H1 (cell line): ENCODE results near the gene ARHGAP24. TPM values are rescaled to one million over a fixed set of nuclear protein-coding genes. Genes with fewer than 3 reads are reported as not detected.
A peak's percentile ranks its signal among the peaks of the same experiment; 100 is the strongest.

Experiments used
- ASH2L ChIP-seq: fragments of 200-600, 300-600 bp; sonication (generic); IDR thresholded peaks from one replicate; pipeline ENCODE4 v1.7.1; 2017; ENCODE audit warnings: low read length
- HDAC2 ChIP-seq, 2 experiments: fragments of 300-600 bp in 1 of 2; sonication (generic) in 1 of 2; IDR thresholded peaks; 2 replicates each; pipeline ENCODE4 v1.6.1; 2011 to 2012; ENCODE audit warnings: low read depth in 2 of 2, low read length in 2 of 2, mild to moderate bottlenecking in 2 of 2, moderate library complexity in 2 of 2, borderline replicate concordance in 1 of 2, inconsistent platforms in 1 of 2
- KDM4A ChIP-seq: IDR thresholded peaks from one replicate; pipeline ENCODE4 v1.7.1; 2012; ENCODE audit warnings: low read depth, mild to moderate bottlenecking, moderate library complexity, low read length, inconsistent platforms; ENCODE audit not compliant: severe bottlenecking
- PHF8 ChIP-seq: fragments of 200-600 bp; sonication (generic); conservative IDR thresholded peaks from 2 replicates; pipeline ENCODE4 v1.7.1; 2012; ENCODE audit warnings: low read depth, mild to moderate bottlenecking, inconsistent platforms, low read length, moderate library complexity
- RAD21 ChIP-seq, 2 experiments: IDR thresholded peaks in 1 of 2; conservative IDR thresholded peaks in 1 of 2; 2 replicates each; pipeline ENCODE4 v1.6.1; 2011; ENCODE audit warnings: low read depth in 2 of 2, low read length in 2 of 2, improper control_type of control experiment in 1 of 2, inconsistent platforms in 1 of 2, mild to moderate bottlenecking in 1 of 2, moderate library complexity in 1 of 2
- RXRA ChIP-seq: IDR thresholded peaks from 2 replicates; pipeline ENCODE4 v1.6.1; 2011; ENCODE audit warnings: low read depth, mild to moderate bottlenecking, low read length, moderate library complexity; ENCODE audit not compliant: insufficient read depth
- SAP30 ChIP-seq: fragments of 300-600 bp; sonication (generic); IDR thresholded peaks from 2 replicates; pipeline ENCODE4 v1.7.1; 2012; ENCODE audit warnings: low read length, moderate library complexity, mild to moderate bottlenecking, inconsistent platforms; ENCODE audit not compliant: insufficient read depth, insufficient replicate concordance
- polyA plus RNA-seq, 7 experiments: library from polyadenylated mRNA; depleted of rRNA in 3 of 7; stranded (reverse) in 5 of 7; unstranded in 2 of 7; fragments of >200 nt in 5 of 7; fragments of 200-250 nt in 2 of 7; gene quantifications; 1 replicate in 5 of 7; 2 replicates in 1 of 7; 4 replicates in 1 of 7; pipeline versions ENCODE4 v1.2.1 to v1.2.3, GENCODE V29; 2011 to 2013; ENCODE audit warnings: missing spikeins in 2 of 7, mixed read lengths in 2 of 7
- total RNA-seq: library from RNA; stranded (reverse); fragmentation: NEBNext Ultra II Directional; extraction: Animal tissue kit (Norgen Biotek cat#: 25700); gene quantifications from 2 replicates; pipeline ENCODE4 v1.2.1, GENCODE V29; 2021

ARHGAP24 gene
- total and polyA plus RNA-seq, 2 of the 8 experiments (the other 6 are each of a cell fraction or from before 2014, with no cell fraction given): 0.08 to 0.50 TPM

DNA sequence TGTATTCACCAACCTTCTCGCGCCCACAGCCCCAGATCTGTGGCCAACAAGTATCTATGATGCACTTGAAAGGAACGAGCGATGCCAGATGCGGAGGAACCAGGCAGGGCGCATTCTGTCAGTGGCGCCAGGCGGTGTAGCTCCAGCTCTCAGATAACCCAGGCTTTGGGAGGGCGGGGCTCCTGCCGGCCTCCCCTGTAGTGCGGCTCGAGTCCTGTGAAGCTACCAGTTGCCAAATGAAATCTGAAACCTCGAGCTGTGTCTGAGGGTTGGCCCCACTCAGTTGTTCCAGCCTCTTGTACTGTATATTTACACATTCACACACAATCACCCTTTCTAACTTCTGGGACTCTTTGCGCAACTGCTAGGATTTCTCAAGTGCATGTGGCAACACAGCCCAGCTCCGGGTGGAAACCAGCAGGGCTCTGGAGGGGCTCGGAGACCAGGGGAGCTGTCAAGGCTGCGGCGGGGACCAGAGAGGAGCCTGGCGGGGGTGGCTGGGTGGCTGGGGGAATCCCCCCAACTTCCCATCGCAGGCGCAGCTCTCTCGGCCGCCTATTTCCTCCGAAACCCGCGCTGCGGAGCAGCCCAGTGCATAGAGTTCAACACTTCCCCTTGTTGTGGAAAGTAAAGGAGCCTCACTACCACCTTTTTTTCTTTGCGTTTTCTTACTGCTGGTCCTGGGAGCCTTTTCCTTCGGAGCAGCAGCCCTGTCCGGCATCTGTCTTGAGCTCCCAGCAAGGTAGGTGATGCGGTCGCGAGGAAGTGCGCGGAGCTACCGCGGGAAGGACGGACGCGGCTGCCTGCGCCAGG lies at the start of gene ARHGAP24 (continued):
- TF ChIP-seq RXRA (no peak), KDM4A (peak; percentile 68), PHF8 (0 out of 2 replicates have a peak, but pooled peaks have one; percentile 29), HDAC2 (IDR thresholded peaks at IDR 0.05; ENCODE audit: borderline replicate concordance in 1 of 2, low read depth in 2 of 2, low read length in 2 of 2) (peak in 1 of 2 experiments; percentile 44; a peak in 1 of 4 replicates), ASH2L (peak; percentile 93), SAP30 (peak; percentile 81), RAD21 (IDR thresholded peaks at IDR 0.05 in 1 of 2, conservative IDR thresholded peaks at IDR 0.05 in 1 of 2; ENCODE audit: low read depth in 2 of 2, low read length in 2 of 2) (peak; percentile 19; a peak in 2 of 4 replicates)
